ENCODE measurements around the gene NRXN3. TPM values are rescaled to one million over a fixed set of nuclear protein-coding genes. Genes with fewer than 3 reads are reported as not detected.

The NRXN3 gene
- total and polyA plus RNA-seq, 4 donors: 1.4 to 8.3 (median 4.4) TPM

- no peak overlapping the region for H3K27ac ChIP-seq (ENCODE audit: low read depth in 1 of 2, low read length in 1 of 2)
- ATAC-seq (ENCODE audit: insufficient read depth, low FRiP score): no peak
- H3K4me1 ChIP-seq (ENCODE audit: control insufficient read depth in 5 of 5, insufficient read depth in 5 of 5, low read length in 5 of 5): no peaks in the 10 kb centered on the region
- DNase-seq: no peak
- H3K4me3 ChIP-seq: no peak overlapping the region
- no peaks in the 10 kb centered on the region for H3K36me3 ChIP-seq (ENCODE audit: control insufficient read depth in 4 of 4, insufficient read depth in 4 of 4, low read length in 4 of 4)
- WGBS, 2 donors: 87 to 91% methylated on average over 1 of the region's 1 CpG
- no peak overlapping the region for H3K9ac ChIP-seq (ENCODE audit: insufficient read depth in 1 of 2, low read length in 2 of 2)
- H3K9me3 ChIP-seq (ENCODE audit: control insufficient read depth in 4 of 4, insufficient read depth in 3 of 4, low read length in 3 of 4): peaks cover 0 to 2% (median 0%) of the 10 kb centered on the region in 4 donors
- H3K27me3 ChIP-seq (ENCODE audit: control insufficient read depth in 3 of 3, insufficient read depth in 3 of 3, low read length in 2 of 3): no peaks in the 10 kb centered on the region
- TF ChIP-seq CTCF (IDR thresholded peaks at IDR 0.05; ENCODE audit: control extremely low read depth, extremely low read depth): no peak
These were observed 612.4 kb downstream of the NRXN3 start for GRCh38 chr14:78782551-78782950.

GRCh38 chr14:78785265-78785664, 615.1 kb downstream of the NRXN3 start:
- Histone ChIP-seq H3K9me3 (ENCODE audit: control insufficient read depth in 4 of 4, insufficient read depth in 3 of 4, low read length in 3 of 4) (peaks cover 0 to 2% (median 0%) of the 10 kb centered on the region in 4 donors), H3K36me3 (ENCODE audit: control insufficient read depth in 4 of 4, insufficient read depth in 4 of 4, low read length in 4 of 4) (no peaks in the 10 kb centered on the region), H3K4me3 (no peak overlapping the region), H3K4me1 (ENCODE audit: control insufficient read depth in 5 of 5, insufficient read depth in 5 of 5, low read length in 5 of 5) (no peaks in the 10 kb centered on the region), H3K27ac (ENCODE audit: low read depth in 1 of 2, low read length in 1 of 2) (no peak overlapping the region), H3K9ac (ENCODE audit: insufficient read depth in 1 of 2, low read length in 2 of 2) (no peak overlapping the region), H3K27me3 (ENCODE audit: control insufficient read depth in 3 of 3, insufficient read depth in 3 of 3, low read length in 2 of 3) (no peaks in the 10 kb centered on the region)
- ATAC-seq (ENCODE audit: insufficient read depth, low FRiP score): peak; percentile 60
- WGBS, 2 donors: 75 to 85% methylated on average over 4 of the region's 4 CpGs
- no peak for TF ChIP-seq CTCF (IDR thresholded peaks at IDR 0.05; ENCODE audit: control extremely low read depth, extremely low read depth)
- DNase-seq: peak in 2 of 3 donors; percentile 2 to 17

- H3K9me3 ChIP-seq (ENCODE audit: control insufficient read depth in 4 of 4, insufficient read depth in 3 of 4, low read length in 3 of 4): no peaks in the 10 kb centered on the region
- H3K27me3 ChIP-seq (ENCODE audit: control insufficient read depth in 3 of 3, insufficient read depth in 3 of 3, low read length in 2 of 3): no peaks in the 10 kb centered on the region
- DNase-seq: no peak
- WGBS, 2 donors: 86 to 97% methylated on average over 2 of the region's 2 CpGs
- ATAC-seq (ENCODE audit: insufficient read depth, low FRiP score): no peak
- no peak overlapping the region for H3K9ac ChIP-seq (ENCODE audit: insufficient read depth in 1 of 2, low read length in 2 of 2)
- H3K27ac ChIP-seq (ENCODE audit: low read depth in 1 of 2, low read length in 1 of 2): no peak overlapping the region
- no peak for TF ChIP-seq CTCF (IDR thresholded peaks at IDR 0.05; ENCODE audit: control extremely low read depth, extremely low read depth)
- H3K4me1 ChIP-seq (ENCODE audit: control insufficient read depth in 5 of 5, insufficient read depth in 5 of 5, low read length in 5 of 5): no peaks in the 10 kb centered on the region
- no peaks in the 10 kb centered on the region for H3K36me3 ChIP-seq (ENCODE audit: control insufficient read depth in 4 of 4, insufficient read depth in 4 of 4, low read length in 4 of 4)
- H3K4me3 ChIP-seq: no peak overlapping the region
These were observed 618.5 kb downstream of the NRXN3 start for GRCh38 chr14:78788467-78789360.

All from lung (tissue), 12 donors.